Heart right ventricle (tissue), 16 donors: ENCODE data around the gene L3MBTL4. TPM values are rescaled to one million over a fixed set of nuclear protein-coding genes. Genes with fewer than 3 reads are reported as not detected.

Source experiments
- ATAC-seq, 8 donors: fragments of 200-7000 bp; cut with Tn5 transposase; one replicate each; pipeline ENCODE4 v1.9.1; 2020; ENCODE audit warnings: mild to moderate bottlenecking in 8 of 8, moderate library complexity in 8 of 8, moderate number of reproducible peaks in 1 of 8
- DNase-seq, 2 donors: peaks; one replicate each; pipeline ENCODE4 v3.0.0-alpha.2; 2020
- H3K27ac ChIP-seq, 10 donors: fragments of 200-600 bp; sonication (generic) in 2 of 10; one replicate each; pipeline versions ENCODE4 v1.5.0 to v1.8.0; 2020 to 2022; ENCODE audit warnings: mild to moderate bottlenecking in 3 of 10
- H3K27me3 ChIP-seq, 7 donors: fragments of 200-600 bp; one replicate each; pipeline ENCODE4 v1.8.0; 2021 to 2022; ENCODE audit warnings: mild to moderate bottlenecking in 2 of 7
- H3K36me3 ChIP-seq, 9 donors: fragments of 200-600 bp; sonication (generic) in 1 of 9; one replicate each; pipeline versions ENCODE4 v1.5.0 to v1.8.0; 2020 to 2022; ENCODE audit warnings: mild to moderate bottlenecking in 2 of 9
- H3K4me1 ChIP-seq, 9 donors: fragments of 200-600 bp; sonication (generic) in 1 of 9; one replicate each; pipeline versions ENCODE4 v1.5.0 to v1.8.0; 2020 to 2022; ENCODE audit warnings: mild to moderate bottlenecking in 4 of 9
- H3K4me3 ChIP-seq, 10 donors: fragments of 200-600 bp; sonication (generic) in 2 of 10; one replicate each; pipeline versions ENCODE4 v1.5.0 to v1.8.0; 2020 to 2022; ENCODE audit warnings: mild to moderate bottlenecking in 7 of 10, moderate library complexity in 2 of 10
- H3K9me3 ChIP-seq, 11 donors: fragments of 200-600 bp in 10 of 11; sonication (generic) in 2 of 11; one replicate each; pipeline versions ENCODE4 v1.5.0 to v1.8.0; 2013 to 2022; ENCODE audit warnings: mild to moderate bottlenecking in 2 of 11, control low read depth in 1 of 11, moderate library complexity in 1 of 11
- WGBS, 2 donors: extraction: QIAGEN DNeasy Blood & Tissue Kit; methylation state at CpG; one replicate each; pipeline ENCODE4 v1.1.7; 2013; ENCODE audit warnings: inconsistent platforms in 1 of 2; 5-methylcytosine and 5-hydroxymethylcytosine counted together
- intact Hi-C, 10 donors: fragments of 100-400 bp; cut with DNase I; formaldehyde crosslinking; loops; one replicate each; pipeline versions ENCODE4 v1.11.1 to v1.14.2; 2022
- polyA plus RNA-seq, 2 donors: library from polyadenylated mRNA; stranded (reverse); fragments of 200-250 nt; gene quantifications; one replicate each; pipeline ENCODE4 v1.2.3, GENCODE V29; 2013
- total RNA-seq, 10 donors: library from RNA; stranded (reverse); fragmentation: NEBNext Ultra II Directional in 3 of 10; extraction: Animal tissue kit (Norgen Biotek cat#: 25700) in 3 of 10; gene quantifications; one replicate each; pipeline versions ENCODE4 v1.2.1 to v1.2.4, GENCODE V29; 2021 to 2023
- TF ChIP-seq, protein P1 (sequence below), 9 donors: fragments of 200-600 bp; sonication (generic) in 2 of 9; IDR thresholded peaks; one replicate each; pipeline versions ENCODE4 v1.5.0 to v1.8.0; 2021 to 2022; ENCODE audit warnings: antibody characterized with exemption in 9 of 9, mild to moderate bottlenecking in 5 of 9, moderate library complexity in 1 of 9
- donor health status: Arrhythmogenic right ventricular cardiomyopathy.
- donor health status: ischemic (EF 13 %, LVEDD 7.1; RV severe dilation, severe dysfunction).
- donor health status: healthy with polysubstance abuse.
- donor health status: DM: no; HTN: yes; CAD: no.
- donor health status: DM: no; HTN: no; CAD: no.
- donor health status: ischemic (EF 25% LVEDD 6.9; RV normal size, moderate dysfunction).
- donor health status: ischemic (EF 25% LVEDD 5.7; RV mildly dilated, moderate dysfunction).
- donor health status: healthy.
- donor health status: DM: yes; HTN: yes; CAD: no.
- donor health status: Ischemic cardiomyopathy.
- donor health status: ischemic (EF 35%, LVEDD 5.7; RV mildly dilated, moderate dysfunction).
- donor health status: nonischemic (EF 11% LVEDD 7.7; RV severe dilation, severe dysfunction).
- donor health status: DM: yes; HTN: yes; CAD: no.
- donor health status: PGD.
- donor health status: ischemic (EF 29% LVEDD 5.4; RV normal size, mild dysfunction).
- donor health status: nonischemic (EF 23%, LVEDD 6.1; RV moderate dilation, normal function).

The L3MBTL4 gene
- total and polyA plus RNA-seq, 12 donors = 0.54 to 3.2 (median 1.3) TPM

DNA sequence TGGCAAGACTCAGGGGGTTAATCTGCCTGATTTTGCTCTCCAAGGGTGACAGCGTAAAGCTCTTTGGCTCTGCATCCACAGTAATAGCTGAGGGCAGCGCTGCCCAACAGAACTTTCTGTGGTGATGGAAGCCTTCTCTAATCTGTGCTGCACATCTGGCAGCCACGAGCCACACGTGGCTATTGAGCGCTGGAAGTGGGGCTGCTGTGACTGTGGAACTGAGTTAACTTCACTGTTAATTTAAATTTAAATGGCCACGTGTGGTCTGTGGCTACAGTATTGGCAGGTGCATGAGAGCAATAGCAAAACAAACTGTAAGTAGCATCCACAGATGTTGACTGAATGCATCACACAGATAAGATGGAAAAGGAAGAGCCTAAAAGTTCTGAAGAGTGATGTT, 472.1 kb downstream of the L3MBTL4 start:
- TF ChIP-seq, protein P1, sequence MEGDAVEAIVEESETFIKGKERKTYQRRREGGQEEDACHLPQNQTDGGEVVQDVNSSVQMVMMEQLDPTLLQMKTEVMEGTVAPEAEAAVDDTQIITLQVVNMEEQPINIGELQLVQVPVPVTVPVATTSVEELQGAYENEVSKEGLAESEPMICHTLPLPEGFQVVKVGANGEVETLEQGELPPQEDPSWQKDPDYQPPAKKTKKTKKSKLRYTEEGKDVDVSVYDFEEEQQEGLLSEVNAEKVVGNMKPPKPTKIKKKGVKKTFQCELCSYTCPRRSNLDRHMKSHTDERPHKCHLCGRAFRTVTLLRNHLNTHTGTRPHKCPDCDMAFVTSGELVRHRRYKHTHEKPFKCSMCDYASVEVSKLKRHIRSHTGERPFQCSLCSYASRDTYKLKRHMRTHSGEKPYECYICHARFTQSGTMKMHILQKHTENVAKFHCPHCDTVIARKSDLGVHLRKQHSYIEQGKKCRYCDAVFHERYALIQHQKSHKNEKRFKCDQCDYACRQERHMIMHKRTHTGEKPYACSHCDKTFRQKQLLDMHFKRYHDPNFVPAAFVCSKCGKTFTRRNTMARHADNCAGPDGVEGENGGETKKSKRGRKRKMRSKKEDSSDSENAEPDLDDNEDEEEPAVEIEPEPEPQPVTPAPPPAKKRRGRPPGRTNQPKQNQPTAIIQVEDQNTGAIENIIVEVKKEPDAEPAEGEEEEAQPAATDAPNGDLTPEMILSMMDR (IDR thresholded peaks at IDR 0.05) = no peak
- H3K9me3 ChIP-seq = no peaks in the 10 kb centered on the region
- no peak for ATAC-seq
- DNase-seq = no peak
- intact Hi-C loops = no loop called here
- no peak overlapping the region for H3K4me3 ChIP-seq
- H3K36me3 ChIP-seq = no peaks in the 10 kb centered on the region
- H3K27me3 ChIP-seq = peaks cover 0 to 13% (median 0%) of the 10 kb centered on the region in 7 donors
- no peaks in the 10 kb centered on the region for H3K4me1 ChIP-seq
- 61 to 72% methylated on average over 6 of the region's 6 CpGs for WGBS, 2 donors
- no peak overlapping the region for H3K27ac ChIP-seq

- no peak for DNase-seq
- no peak for ATAC-seq
- Histone ChIP-seq H3K9me3 (no peaks in the 10 kb centered on the region), H3K27ac (no peak overlapping the region), H3K4me3 (no peak overlapping the region), H3K36me3 (no peaks in the 10 kb centered on the region), H3K27me3 (peaks cover 0 to 13% (median 0%) of the 10 kb centered on the region in 7 donors), H3K4me1 (no peaks in the 10 kb centered on the region)
- TF ChIP-seq, protein P1 (IDR thresholded peaks at IDR 0.05) = no peak
- intact Hi-C loops = no loop called here
- 66 to 71% methylated on average over 3 of the region's 3 CpGs for WGBS, 2 donors
Measured at GRCh38 chr18:5941890-5942289, 472.8 kb downstream of the L3MBTL4 start.

GRCh38 chr18:5939801-5940667, 474.7 kb downstream of the L3MBTL4 start:
- WGBS, 2 donors = 89 to 92% methylated on average over 7 of the region's 7 CpGs
- DNase-seq (no peak), ATAC-seq (no peak)
- no peaks in the 10 kb centered on the region for H3K36me3 ChIP-seq
- H3K27ac ChIP-seq = no peak overlapping the region
- H3K9me3 ChIP-seq = no peaks in the 10 kb centered on the region
- H3K27me3 ChIP-seq = peaks cover 0 to 13% (median 0%) of the 10 kb centered on the region in 7 donors
- TF ChIP-seq, protein P1 (IDR thresholded peaks at IDR 0.05) = no peak
- intact Hi-C loops = loop anchor here in 1 of 10 donors (10.0 kb wide), 1 partner anchor 55 kb away; no protein-coding TSS in a partner anchor
- no peaks in the 10 kb centered on the region for H3K4me1 ChIP-seq
- H3K4me3 ChIP-seq = no peak overlapping the region

DNA sequence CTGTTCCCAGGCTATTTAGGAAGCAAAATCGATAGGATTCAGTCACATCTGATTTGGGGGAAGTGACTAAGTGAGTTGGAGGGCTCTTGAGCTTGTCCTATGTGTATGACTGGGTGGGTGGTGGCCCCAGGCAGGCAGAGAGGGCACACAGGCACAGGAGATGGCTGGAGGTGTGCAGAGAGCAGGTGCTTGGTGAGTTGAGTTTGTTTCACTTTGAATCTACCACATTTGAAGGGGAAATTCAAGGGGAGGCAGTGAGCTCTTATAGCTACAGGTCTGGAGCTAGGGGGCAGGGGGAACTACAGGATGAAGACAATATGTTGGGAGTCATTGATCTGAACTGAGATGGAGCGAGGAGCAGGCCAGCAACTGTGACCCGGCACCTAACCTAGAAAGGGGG, 476.9 kb downstream of the L3MBTL4 start:
- TF ChIP-seq, protein P1 (IDR thresholded peaks at IDR 0.05) = no peak
- no peaks in the 10 kb centered on the region for H3K36me3 ChIP-seq
- 84 to 90% methylated on average over 3 of the region's 3 CpGs for WGBS, 2 donors
- H3K27ac ChIP-seq = no peak overlapping the region
- DNase-seq = no peak
- no peaks in the 10 kb centered on the region for H3K9me3 ChIP-seq
- H3K27me3 ChIP-seq = peaks cover 0 to 8% (median 0%) of the 10 kb centered on the region in 7 donors
- H3K4me1 ChIP-seq = no peaks in the 10 kb centered on the region
- intact Hi-C loops = loop anchor here in 1 of 10 donors (10.0 kb wide), 1 partner anchor 57 kb away; no protein-coding TSS in a partner anchor
- no peak for ATAC-seq
- H3K4me3 ChIP-seq = no peak overlapping the region
